A673 (cell line): ENCODE results near the gene UBAP1L. TPM values are rescaled to one million over a fixed set of nuclear protein-coding genes. Genes with fewer than 3 reads are reported as not detected.
"Not testable (repeated sequence)": the region's sequence is repeated elsewhere in the genome, so short reads cannot be mapped to it uniquely, and the experiment has no call there.

Source experiments
- BruUV-seq: library from RNA; stranded (reverse); fragments of 400-500 nt; replicated peaks from 2 replicates; lab custom pipeline; 2021; lab: Mats Ljungman, UMichigan
- CTCF ChIA-PET: fragments of 300-600 bp; sonication (Branson Sonifier 250); formaldehyde crosslinking; loops from one replicate; lab custom pipeline; 2022; ENCODE audit warnings: antibody characterized with exemption; lab: Charles Lee
- POLR2A ChIA-PET: fragments of 300-600 bp; sonication (Branson Sonifier 250); formaldehyde crosslinking; loops from one replicate; lab custom pipeline; 2022; ENCODE audit warnings: antibody characterized with exemption; ENCODE audit not compliant: low non-redundant PET; lab: Charles Lee
- DNase-seq: peaks from one replicate; pipeline ENCODE4 v3.0.0-alpha.2; 2015; ENCODE audit warnings: low spot score
- H3K27ac ChIP-seq: fragments of 200-600 bp; sonication (generic); 2 replicates; pipeline ENCODE4 v1.5.1; 2016; ENCODE audit warnings: mixed run types, low read depth, mild to moderate bottlenecking, mixed read lengths, antibody characterized with exemption, low read length; ENCODE audit not compliant: poor library complexity, severe bottlenecking
- H3K27me3 ChIP-seq: fragments of 200-600 bp; sonication (generic); replicated peaks from 2 replicates; pipeline ENCODE4 v1.6.1; 2017; ENCODE audit warnings: mixed run types, low read depth, mild to moderate bottlenecking, mixed read lengths, antibody characterized with exemption, low read length; ENCODE audit not compliant: insufficient read depth, poor library complexity
- H3K36me3 ChIP-seq: fragments of 200-600 bp; sonication (generic); 2 replicates; pipeline ENCODE4 v1.6.1; 2016; ENCODE audit warnings: mixed run types, mild to moderate bottlenecking, mixed read lengths, antibody characterized with exemption, low read length; ENCODE audit not compliant: insufficient read depth, poor library complexity, severe bottlenecking
- H3K4me1 ChIP-seq: fragments of 200-600 bp; sonication (generic); 2 replicates; pipeline ENCODE4 v1.6.1; 2017; ENCODE audit warnings: mixed run types, mild to moderate bottlenecking, mixed read lengths, antibody characterized with exemption, low read length; ENCODE audit not compliant: insufficient read depth, poor library complexity, severe bottlenecking
- H3K4me3 ChIP-seq: fragments of 200-600 bp; sonication (generic); 2 replicates; pipeline ENCODE4 v1.5.1; 2016; ENCODE audit warnings: low read depth, mixed run types, mild to moderate bottlenecking, mixed read lengths, low read length; ENCODE audit not compliant: poor library complexity, severe bottlenecking
- H3K9me3 ChIP-seq: fragments of 200-600 bp; sonication (generic); 2 replicates; pipeline ENCODE4 v1.6.1; 2016; ENCODE audit warnings: mixed run types, low read depth, mild to moderate bottlenecking, mixed read lengths, antibody characterized with exemption, low read length; ENCODE audit not compliant: poor library complexity, severe bottlenecking
- EZH2 ChIP-seq: fragments of 200-600 bp; sonication (generic); IDR thresholded peaks from 2 replicates; pipeline ENCODE4 v1.6.1; 2017; ENCODE audit warnings: borderline replicate concordance, low read depth, mild to moderate bottlenecking, mixed read lengths, antibody characterized with exemption, low read length; ENCODE audit not compliant: poor library complexity, severe bottlenecking
- intact Hi-C: fragments of 100-400 bp; cut with micrococcal nuclease; formaldehyde crosslinking; loops from one replicate; pipeline ENCODE4 v1.10.0; 2022; ENCODE audit not compliant: unreplicated experiment
- total RNA-seq: library from RNA; stranded (reverse); gene quantifications from 2 replicates; pipeline ENCODE4 v1.2.3, GENCODE V29; 2021
- TF ChIP-seq, protein P1 (sequence below): fragments of 300-800, 200-600 bp; sonication (generic); conservative IDR thresholded peaks from 2 replicates; pipeline ENCODE4 v1.5.1; 2017; ENCODE audit warnings: low read depth, mild to moderate bottlenecking, antibody characterized with exemption, low read length, moderate library complexity, mixed read lengths

The UBAP1L gene
- total RNA-seq, 1 experiment from 2014 or later, result 3.9 TPM

DNA sequence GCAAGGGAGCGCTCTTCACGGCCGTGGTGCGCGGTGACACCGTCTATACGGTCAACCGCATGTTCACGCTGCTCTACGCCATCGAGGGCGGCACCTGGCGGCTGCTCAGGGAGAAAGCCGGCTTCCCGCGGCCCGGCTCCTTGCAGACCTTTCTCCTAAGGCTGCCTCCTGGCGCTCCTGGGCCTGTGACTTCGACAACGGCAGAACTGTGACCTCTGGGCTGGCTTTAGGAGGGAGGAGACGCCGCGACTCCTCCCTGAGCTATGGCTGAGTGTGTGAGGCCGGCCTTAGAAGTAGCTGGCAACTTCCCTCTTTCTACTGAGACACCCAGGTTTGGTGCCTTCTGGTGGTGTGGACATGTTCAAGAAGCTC, 37.0 kb downstream of the UBAP1L start:
- BruUV-seq, result no TSS peak
- POLR2A ChIA-PET, result no interaction called here

DNA sequence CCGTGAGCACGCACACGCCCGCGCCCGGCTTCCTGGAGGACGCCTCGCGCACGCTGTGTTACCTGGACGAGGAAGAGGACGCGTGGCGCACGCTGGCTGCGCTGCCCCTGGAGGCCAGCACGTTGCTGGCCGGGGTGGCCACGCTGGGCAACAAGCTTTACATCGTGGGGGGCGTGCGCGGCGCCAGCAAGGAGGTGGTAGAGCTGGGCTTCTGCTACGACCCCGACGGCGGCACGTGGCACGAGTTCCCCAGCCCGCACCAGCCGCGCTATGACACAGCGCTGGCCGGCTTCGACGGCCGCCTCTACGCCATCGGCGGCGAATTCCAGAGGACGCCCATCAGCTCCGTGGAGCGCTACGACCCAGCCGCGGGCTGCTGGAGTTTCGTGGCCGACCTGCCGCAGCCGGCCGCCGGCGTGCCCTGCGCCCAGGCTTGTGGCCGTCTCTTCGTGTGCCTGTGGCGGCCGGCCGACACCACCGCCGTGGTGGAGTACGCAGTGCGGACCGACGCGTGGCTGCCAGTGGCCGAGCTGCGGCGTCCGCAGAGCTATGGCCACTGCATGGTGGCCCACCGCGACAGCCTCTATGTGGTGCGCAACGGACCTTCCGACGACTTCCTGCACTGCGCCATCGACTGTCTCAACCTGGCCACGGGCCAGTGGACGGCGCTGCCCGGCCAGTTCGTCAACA, 37.6 kb downstream of the UBAP1L start:
- POLR2A ChIA-PET, result interaction anchor here (0.6 kb wide), 1 partner anchor 11 kb away, joined by 5 read pairs; no protein-coding TSS in a partner anchor
- Histone ChIP-seq H3K27ac (no peak overlapping the region), H3K27me3 (no peaks in the 10 kb centered on the region), H3K4me3 (no peak overlapping the region), H3K9me3 (no peaks in the 10 kb centered on the region), H3K36me3 (no peaks in the 10 kb centered on the region), H3K4me1 (no peaks in the 10 kb centered on the region)
- intact Hi-C loops, result no loop called here
- CTCF ChIA-PET, result interaction anchor here (0.6 to 1.1 kb wide), 2 partner anchors 44 to 108 kb away, joined by 6 to 9 read pairs; partner anchors contain the start of gene CLPX
- TF ChIP-seq, protein P1, sequence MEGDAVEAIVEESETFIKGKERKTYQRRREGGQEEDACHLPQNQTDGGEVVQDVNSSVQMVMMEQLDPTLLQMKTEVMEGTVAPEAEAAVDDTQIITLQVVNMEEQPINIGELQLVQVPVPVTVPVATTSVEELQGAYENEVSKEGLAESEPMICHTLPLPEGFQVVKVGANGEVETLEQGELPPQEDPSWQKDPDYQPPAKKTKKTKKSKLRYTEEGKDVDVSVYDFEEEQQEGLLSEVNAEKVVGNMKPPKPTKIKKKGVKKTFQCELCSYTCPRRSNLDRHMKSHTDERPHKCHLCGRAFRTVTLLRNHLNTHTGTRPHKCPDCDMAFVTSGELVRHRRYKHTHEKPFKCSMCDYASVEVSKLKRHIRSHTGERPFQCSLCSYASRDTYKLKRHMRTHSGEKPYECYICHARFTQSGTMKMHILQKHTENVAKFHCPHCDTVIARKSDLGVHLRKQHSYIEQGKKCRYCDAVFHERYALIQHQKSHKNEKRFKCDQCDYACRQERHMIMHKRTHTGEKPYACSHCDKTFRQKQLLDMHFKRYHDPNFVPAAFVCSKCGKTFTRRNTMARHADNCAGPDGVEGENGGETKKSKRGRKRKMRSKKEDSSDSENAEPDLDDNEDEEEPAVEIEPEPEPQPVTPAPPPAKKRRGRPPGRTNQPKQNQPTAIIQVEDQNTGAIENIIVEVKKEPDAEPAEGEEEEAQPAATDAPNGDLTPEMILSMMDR, result no peak
- no peak for DNase-seq
- BruUV-seq, result no TSS peak

More for the DNA sequence above, 37.0 kb downstream of the UBAP1L start:
- Histone ChIP-seq H3K9me3 (no peaks in the 10 kb centered on the region), H3K36me3 (no peaks in the 10 kb centered on the region), H3K4me1 (no peaks in the 10 kb centered on the region), H3K27ac (no peak overlapping the region), H3K27me3 (no peaks in the 10 kb centered on the region), H3K4me3 (no peak overlapping the region)
- TF ChIP-seq, protein P1, result peak; percentile 79
- no peak for TF ChIP-seq EZH2
- intact Hi-C loops, result loop anchor here (1.0 kb wide), 1 partner anchor 45 kb away; no protein-coding TSS in a partner anchor
- CTCF ChIA-PET, result interaction anchor here (1.1 kb wide), 1 partner anchor 44 kb away, joined by 9 read pairs; no protein-coding TSS in a partner anchor
- DNase-seq, result peak; percentile 70

DNA sequence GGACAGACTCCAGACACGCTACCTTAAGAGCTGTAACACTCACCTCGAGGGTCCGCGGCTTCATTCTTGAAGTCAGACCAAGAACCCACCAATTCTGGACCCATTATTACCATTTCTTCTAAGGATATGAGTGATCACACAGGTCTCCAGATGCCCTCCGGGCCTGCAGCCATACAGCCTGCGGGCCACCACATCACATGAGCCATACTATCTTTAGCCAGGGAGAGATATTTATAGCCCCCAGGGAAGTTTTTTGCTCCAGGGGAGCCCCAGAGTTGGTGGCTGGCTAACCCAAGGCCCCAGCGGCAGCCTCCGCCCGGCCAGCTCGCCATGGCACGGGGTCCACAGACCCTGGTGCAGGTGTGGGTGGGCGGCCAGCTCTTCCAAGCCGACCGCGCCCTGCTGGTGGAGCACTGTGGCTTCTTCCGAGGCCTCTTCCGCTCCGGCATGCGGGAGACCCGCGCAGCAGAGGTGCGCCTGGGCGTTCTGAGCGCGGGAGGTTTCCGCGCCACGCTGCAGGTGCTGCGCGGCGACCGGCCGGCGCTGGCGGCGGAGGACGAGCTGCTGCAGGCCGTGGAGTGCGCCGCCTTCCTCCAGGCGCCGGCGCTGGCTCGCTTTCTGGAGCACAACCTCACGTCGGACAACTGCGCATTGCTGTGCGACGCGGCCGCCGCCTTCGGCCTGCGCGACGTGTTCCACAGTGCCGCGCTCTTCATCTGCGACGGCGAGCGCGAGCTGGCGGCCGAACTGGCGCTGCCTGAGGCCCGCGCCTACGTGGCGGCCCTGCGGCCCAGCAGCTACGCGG, 38.3 kb downstream of the UBAP1L start, which contains the start of gene KBTBD13:
KBTBD13 (plus strand) TSS at position 261 of the 805 bp plus-strand sequence; CDS start at position 331, 70 bp downstream.
- Histone ChIP-seq H3K9me3 (no peaks in the 10 kb centered on the region), H3K27me3 (no peaks in the 10 kb centered on the region), H3K4me3 (no peak within 1 kb of the TSS), H3K27ac (no peak within 1 kb of the TSS), H3K4me1 (no peaks in the 10 kb centered on the region), H3K36me3 (no peaks in the 10 kb centered on the region)
- no peak for TF ChIP-seq EZH2
- TF ChIP-seq, protein P1, result no peak
- BruUV-seq, result no TSS peak
- POLR2A ChIA-PET, result no interaction called here
- CTCF ChIA-PET, result no interaction called here
- DNase-seq, result no peak
- intact Hi-C loops, result no loop called here

DNA sequence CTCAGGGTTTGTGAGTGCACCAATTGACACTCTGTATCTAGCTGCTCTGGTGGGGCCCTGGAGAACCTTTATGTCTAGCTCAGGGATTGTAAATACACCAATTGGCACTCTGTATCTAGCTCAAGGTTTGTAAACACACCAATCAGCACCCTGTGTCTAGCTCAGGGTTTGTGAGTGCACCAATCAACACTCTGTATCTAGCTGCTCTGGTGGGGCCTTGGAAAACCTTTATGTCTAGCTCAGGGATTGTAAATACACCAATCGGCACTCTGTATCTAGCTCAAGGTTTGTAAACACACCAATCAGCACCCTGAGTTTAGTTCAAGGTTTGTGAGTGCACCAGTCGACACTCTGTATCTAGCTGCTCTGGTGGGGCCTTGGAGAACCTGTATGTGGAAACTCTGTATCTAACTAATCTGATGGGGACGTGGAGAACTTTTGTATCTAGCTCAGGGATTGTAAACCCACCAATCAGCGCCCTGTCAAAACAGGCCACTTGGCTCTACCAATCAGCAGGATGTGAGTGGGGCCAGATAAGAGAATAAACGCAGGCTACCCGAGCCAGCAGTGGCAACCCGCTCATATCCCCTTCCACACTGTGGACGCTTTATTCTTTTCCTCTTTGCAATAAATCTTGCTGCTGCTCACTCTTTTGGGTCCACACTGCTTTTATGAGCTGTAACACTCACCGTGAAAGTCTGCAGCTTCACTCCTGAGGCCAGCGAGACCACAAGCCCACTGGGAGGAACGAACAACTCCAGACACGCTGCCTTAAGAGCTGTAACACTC, 39.2 kb downstream of the UBAP1L start:
- BruUV-seq, H3K4me1 ChIP-seq, H3K36me3 ChIP-seq, H3K27ac ChIP-seq, intact Hi-C loops, DNase-seq, H3K9me3 ChIP-seq, POLR2A ChIA-PET, H3K4me3 ChIP-seq, H3K27me3 ChIP-seq, CTCF ChIA-PET: not testable (repeated sequence)
